DOHH2 (cell line): ENCODE measurements around the gene UVRAG.

Experiments
- EZH2phosphoT487 ChIP-seq: fragments of 200-600 bp; sonication (generic); IDR thresholded peaks from 2 replicates; pipeline ENCODE4 v1.6.1; 2017; ENCODE audit warnings: borderline replicate concordance, mild to moderate bottlenecking, antibody characterized with exemption, low read length, moderate library complexity, mixed read lengths
- TF ChIP-seq, protein P1 (sequence below): fragments of 200-600 bp; sonication (generic); IDR thresholded peaks from one replicate; pipeline ENCODE4 v1.5.1; 2014; ENCODE audit warnings: antibody characterized with exemption, mild to moderate bottlenecking, low read depth, low read length; ENCODE audit not compliant: poor library complexity, severe bottlenecking

DNA sequence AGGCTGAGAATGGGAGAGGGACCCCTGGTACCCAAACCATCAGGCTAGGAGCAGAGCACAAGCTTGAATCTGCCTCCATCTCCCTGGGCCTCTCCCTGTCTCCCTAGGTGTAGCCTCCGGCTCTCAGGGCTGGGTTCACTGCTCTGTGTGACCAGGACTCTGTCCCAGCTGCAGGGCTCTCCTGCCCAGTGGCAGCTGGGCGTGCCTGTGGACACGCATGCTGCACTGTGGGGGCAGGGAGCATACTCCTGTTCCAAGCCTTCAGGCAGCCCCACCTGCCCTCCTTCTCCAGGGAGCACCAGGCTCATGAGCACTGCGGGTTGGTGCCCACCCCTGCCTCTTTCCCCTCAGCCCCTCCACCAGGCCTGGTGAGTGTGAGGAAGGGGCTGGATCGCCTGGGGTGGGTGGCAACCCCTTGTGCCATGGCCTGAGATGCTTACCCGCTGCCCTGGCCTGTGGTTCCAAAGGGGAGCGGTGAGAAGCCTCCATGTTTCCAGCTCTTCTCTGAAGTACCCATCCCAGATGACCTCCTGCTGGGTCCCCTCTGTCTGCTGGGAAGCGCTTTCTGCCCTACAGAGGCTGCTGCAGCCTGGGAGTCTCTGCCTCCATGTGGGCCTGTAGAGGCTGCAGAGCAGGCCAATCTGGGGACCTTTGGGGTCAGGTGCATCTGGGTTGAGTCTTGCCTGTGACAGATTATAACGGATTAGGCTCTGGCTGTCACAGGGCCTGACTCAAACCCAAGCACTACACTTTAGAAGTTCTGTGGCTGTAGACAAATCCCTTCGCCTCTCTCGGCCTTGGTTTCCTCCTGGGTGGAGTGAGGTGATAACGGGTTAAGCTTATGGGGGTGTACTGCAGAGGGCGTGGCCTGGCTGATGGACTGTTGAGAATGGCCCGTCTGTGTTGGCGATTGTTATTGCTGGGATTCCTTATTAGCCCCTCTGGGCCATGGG, 347.6 kb downstream of the UVRAG start:
- TF ChIP-seq, protein P1, sequence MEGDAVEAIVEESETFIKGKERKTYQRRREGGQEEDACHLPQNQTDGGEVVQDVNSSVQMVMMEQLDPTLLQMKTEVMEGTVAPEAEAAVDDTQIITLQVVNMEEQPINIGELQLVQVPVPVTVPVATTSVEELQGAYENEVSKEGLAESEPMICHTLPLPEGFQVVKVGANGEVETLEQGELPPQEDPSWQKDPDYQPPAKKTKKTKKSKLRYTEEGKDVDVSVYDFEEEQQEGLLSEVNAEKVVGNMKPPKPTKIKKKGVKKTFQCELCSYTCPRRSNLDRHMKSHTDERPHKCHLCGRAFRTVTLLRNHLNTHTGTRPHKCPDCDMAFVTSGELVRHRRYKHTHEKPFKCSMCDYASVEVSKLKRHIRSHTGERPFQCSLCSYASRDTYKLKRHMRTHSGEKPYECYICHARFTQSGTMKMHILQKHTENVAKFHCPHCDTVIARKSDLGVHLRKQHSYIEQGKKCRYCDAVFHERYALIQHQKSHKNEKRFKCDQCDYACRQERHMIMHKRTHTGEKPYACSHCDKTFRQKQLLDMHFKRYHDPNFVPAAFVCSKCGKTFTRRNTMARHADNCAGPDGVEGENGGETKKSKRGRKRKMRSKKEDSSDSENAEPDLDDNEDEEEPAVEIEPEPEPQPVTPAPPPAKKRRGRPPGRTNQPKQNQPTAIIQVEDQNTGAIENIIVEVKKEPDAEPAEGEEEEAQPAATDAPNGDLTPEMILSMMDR = no peak
- TF ChIP-seq EZH2phosphoT487 = no peak
